HEK293 (cell line): ENCODE measurements around the gene FBLN2.

Experiments used
- CTCF ChIA-PET: fragments of 350-600 bp; formaldehyde crosslinking; extraction: SDS; loops from one replicate; lab custom pipeline; 2021; ENCODE audit warnings: antibody characterized with exemption; lab: Yijun Ruan, JAX
- POLR2A ChIA-PET: fragments of 300-600 bp; formaldehyde crosslinking; extraction: SDS; loops from one replicate; lab custom pipeline; 2020; ENCODE audit warnings: antibody characterized with exemption, inconsistent platforms; lab: Yijun Ruan, JAX
- H3K27ac ChIP-seq: fragments of 200-500 bp; sonication (Bioruptor generic); 2 replicates; pipeline ENCODE4 v1.5.1; 2014; ENCODE audit warnings: low read depth, low read length, control low read depth, inconsistent platforms; ENCODE audit errors: extremely low read depth
- H3K36me3 ChIP-seq, 2 experiments: fragments of 200-500 bp in 1 of 2; sonication (Bioruptor generic) in 1 of 2; 1 replicate in 1 of 2; 2 replicates in 1 of 2; pipeline ENCODE4 v1.5.1; 2014 to 2017; ENCODE audit warnings: inconsistent platforms in 2 of 2, low read length in 2 of 2; ENCODE audit not compliant: control insufficient read depth in 2 of 2, insufficient read depth in 1 of 2
- H3K4me1 ChIP-seq: fragments of 200-500 bp; sonication (Bioruptor generic); 2 replicates; pipeline ENCODE4 v1.5.1; 2014; ENCODE audit warnings: mild to moderate bottlenecking, low read length, inconsistent platforms; ENCODE audit not compliant: control insufficient read depth, insufficient read depth
- H3K4me3 ChIP-seq: 2 replicates; pipeline ENCODE4 v1.5.1; 2011; ENCODE audit warnings: low read depth, mild to moderate bottlenecking, control low read depth, low read length, moderate library complexity
- H3K9me3 ChIP-seq: fragments of 200-500 bp; sonication (Bioruptor generic); 2 replicates; pipeline ENCODE4 v1.5.1; 2014; ENCODE audit warnings: low read depth, low read length, inconsistent platforms; ENCODE audit not compliant: control insufficient read depth, insufficient read depth
- HOXC10 ChIP-seq: sonication (generic); formaldehyde crosslinking; IDR thresholded peaks from 2 replicates; pipeline ENCODE4 v1.8.1; 2023; ENCODE audit warnings: mild to moderate bottlenecking, missing genetic modification reagents
- KLF1 ChIP-seq: fragments of 450-650 bp; formaldehyde crosslinking; IDR thresholded peaks from 2 replicates; pipeline ENCODE4 v1.5.1; 2016; ENCODE audit warnings: missing biosample characterization, missing genetic modification characterization
- MYNN ChIP-seq: fragments of 450-650 bp; formaldehyde crosslinking; IDR thresholded peaks from 2 replicates; pipeline ENCODE4 v1.5.1; 2016; ENCODE audit warnings: missing biosample characterization, missing genetic modification characterization, borderline replicate concordance
- OSR2 ChIP-seq: fragments of 450-650 bp; formaldehyde crosslinking; IDR thresholded peaks from 2 replicates; pipeline ENCODE4 v1.5.1; 2016; ENCODE audit warnings: missing biosample characterization, missing genetic modification characterization
- PRDM1 ChIP-seq: fragments of 450-650 bp; formaldehyde crosslinking; IDR thresholded peaks from 2 replicates; pipeline ENCODE4; 2016; ENCODE audit warnings: missing biosample characterization, missing genetic modification characterization
- SALL2 ChIP-seq: fragments of 450-650 bp; formaldehyde crosslinking; IDR thresholded peaks from 2 replicates; pipeline ENCODE4 v1.5.0; 2017; ENCODE audit warnings: missing biosample characterization, mild to moderate bottlenecking, missing genetic modification characterization, borderline replicate concordance
- ZBTB17 ChIP-seq: fragments of 450-650 bp; formaldehyde crosslinking; IDR thresholded peaks from 2 replicates; pipeline ENCODE4 v1.5.1; 2016; ENCODE audit warnings: missing biosample characterization, missing genetic modification characterization
- ZNF121 ChIP-seq: fragments of 450-650 bp; formaldehyde crosslinking; IDR thresholded peaks from 2 replicates; pipeline ENCODE4 v1.5.1; 2016; ENCODE audit warnings: missing biosample characterization, missing genetic modification characterization
- ZNF221 ChIP-seq: fragments of 450-650 bp; formaldehyde crosslinking; IDR thresholded peaks from 2 replicates; pipeline ENCODE4 v1.5.1; 2017; ENCODE audit warnings: missing biosample characterization, missing genetic modification characterization, borderline replicate concordance
- ZNF416 ChIP-seq: fragments of 450-650 bp; formaldehyde crosslinking; IDR thresholded peaks from 2 replicates; pipeline ENCODE4 v1.5.1; 2016; ENCODE audit warnings: missing biosample characterization, missing genetic modification characterization
- ZNF423 ChIP-seq: fragments of 450-650 bp; formaldehyde crosslinking; IDR thresholded peaks from 2 replicates; pipeline ENCODE4 v1.5.1; 2016; ENCODE audit warnings: missing biosample characterization, missing genetic modification characterization
- ZNF501 ChIP-seq: fragments of 450-650 bp; formaldehyde crosslinking; IDR thresholded peaks from 2 replicates; pipeline ENCODE4 v1.5.1; 2016; ENCODE audit warnings: missing biosample characterization, missing genetic modification characterization
- ZNF76 ChIP-seq: fragments of 450-650 bp; formaldehyde crosslinking; IDR thresholded peaks from 2 replicates; pipeline ENCODE4; 2016; ENCODE audit warnings: low read depth, missing biosample characterization, missing genetic modification characterization, borderline replicate concordance
- ZNF768 ChIP-seq: fragments of 450-650 bp; formaldehyde crosslinking; IDR thresholded peaks from 2 replicates; pipeline ENCODE4 v1.5.1; 2018; ENCODE audit warnings: missing biosample characterization, mild to moderate bottlenecking, missing genetic modification characterization
- ZNF777 ChIP-seq: fragments of 450-650 bp; formaldehyde crosslinking; IDR thresholded peaks from 2 replicates; pipeline ENCODE4 v1.5.1; 2017; ENCODE audit warnings: missing biosample characterization, missing genetic modification characterization, borderline replicate concordance
- TF ChIP-seq, protein P1 (sequence below): fragments of 450-650 bp; formaldehyde crosslinking; IDR thresholded peaks from 2 replicates; pipeline ENCODE4 v1.5.1; 2017; ENCODE audit warnings: missing biosample characterization, mild to moderate bottlenecking, missing genetic modification characterization, moderate library complexity
- TF ChIP-seq, protein P2 (sequence below): fragments of 450-650 bp; formaldehyde crosslinking; IDR thresholded peaks from 2 replicates; pipeline ENCODE4 v1.5.1; 2016; ENCODE audit warnings: missing biosample characterization, missing genetic modification characterization, borderline replicate concordance
- TF ChIP-seq, protein P3 (sequence below): fragments of 450-650 bp; formaldehyde crosslinking; IDR thresholded peaks from 2 replicates; pipeline ENCODE4 v1.5.1; 2016; ENCODE audit warnings: missing biosample characterization, missing genetic modification characterization
- TF ChIP-seq, protein P4 (sequence below): fragments of 450-650 bp; formaldehyde crosslinking; conservative IDR thresholded peaks from 2 replicates; pipeline ENCODE4 v1.5.1; 2016; ENCODE audit warnings: low read depth, missing biosample characterization, missing genetic modification characterization

Gene FBLN2

DNA sequence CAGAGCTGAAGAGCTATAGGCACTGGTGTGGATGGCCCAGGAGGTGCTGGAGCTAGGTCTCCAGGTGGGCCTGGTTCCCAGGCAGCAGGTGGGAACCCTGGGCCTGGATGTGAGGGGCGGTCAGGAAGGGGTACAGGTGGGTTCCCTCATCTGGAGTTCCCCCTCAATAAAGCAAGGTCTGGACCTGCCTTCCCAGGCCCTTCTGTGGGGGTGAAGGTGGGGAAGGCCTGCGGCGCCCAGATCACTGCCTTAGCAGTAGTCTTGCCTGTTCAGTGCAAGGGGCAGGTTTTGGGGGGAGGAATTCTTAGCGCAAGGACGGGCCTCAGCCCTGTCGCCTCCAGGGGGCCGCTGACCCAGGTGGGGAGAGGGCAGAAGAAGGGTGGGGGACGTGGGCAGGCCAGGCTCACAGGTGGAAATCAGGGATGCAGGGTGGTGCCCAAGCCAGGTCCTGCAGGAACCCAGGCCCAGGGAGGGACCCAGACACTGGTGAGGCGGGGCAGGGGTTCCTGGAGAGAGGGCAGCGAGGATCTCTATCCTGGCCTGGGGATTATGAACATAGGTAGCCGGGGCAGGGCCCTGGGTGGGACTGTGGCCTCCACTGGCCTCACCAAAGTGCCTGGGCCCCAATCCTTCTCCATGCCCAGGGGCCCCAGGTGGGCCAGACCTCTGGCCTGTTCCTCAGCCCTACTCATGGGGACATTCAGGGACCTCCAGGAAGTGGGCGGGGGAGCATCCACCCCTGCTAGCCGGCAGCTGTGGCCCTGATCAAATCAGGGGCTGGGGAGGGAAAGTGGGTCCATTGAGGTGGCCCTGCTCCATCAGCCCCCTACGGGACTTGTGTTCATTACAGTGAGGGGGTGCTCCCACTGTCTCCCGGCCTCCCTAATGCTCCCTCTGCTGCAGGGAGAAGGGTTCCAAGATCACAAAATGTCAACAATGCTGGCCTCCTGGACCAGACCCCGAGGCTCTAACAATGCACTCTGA, 43.5 kb upstream of the FBLN2 start:
- ChIA-PET POLR2A (no interaction called here), CTCF (interaction anchor here (0.6 to 8.4 kb wide), 3 partner anchors 14 to 143 kb away, joined by 3 to 181 read pairs (median 20); no protein-coding TSS in a partner anchor)
- peaks cover 6% of the 10 kb centered on the region; the same call in 1 of the 2 replicates for H3K4me1 ChIP-seq
- H3K9me3 ChIP-seq: no peaks in the 10 kb centered on the region
- no peaks in the 10 kb centered on the region for H3K36me3 ChIP-seq
- no peak for TF ChIP-seq HOXC10 (CRISPR knock-in tag)
- TF ChIP-seq KLF1: no peak
- TF ChIP-seq ZNF768: no peak
- no peak for TF ChIP-seq SALL2 (tag by site-specific recombination)
- TF ChIP-seq, protein P1, sequence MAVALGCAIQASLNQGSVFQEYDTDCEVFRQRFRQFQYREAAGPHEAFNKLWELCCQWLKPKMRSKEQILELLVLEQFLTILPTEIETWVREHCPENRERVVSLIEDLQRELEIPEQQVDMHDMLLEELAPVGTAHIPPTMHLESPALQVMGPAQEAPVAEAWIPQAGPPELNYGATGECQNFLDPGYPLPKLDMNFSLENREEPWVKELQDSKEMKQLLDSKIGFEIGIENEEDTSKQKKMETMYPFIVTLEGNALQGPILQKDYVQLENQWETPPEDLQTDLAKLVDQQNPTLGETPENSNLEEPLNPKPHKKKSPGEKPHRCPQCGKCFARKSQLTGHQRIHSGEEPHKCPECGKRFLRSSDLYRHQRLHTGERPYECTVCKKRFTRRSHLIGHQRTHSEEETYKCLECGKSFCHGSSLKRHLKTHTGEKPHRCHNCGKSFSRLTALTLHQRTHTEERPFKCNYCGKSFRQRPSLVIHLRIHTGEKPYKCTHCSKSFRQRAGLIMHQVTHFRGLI (tag by site-specific recombination): no peak
- no peak for TF ChIP-seq ZNF76 (tag by site-specific recombination)
- no peak for TF ChIP-seq PRDM1 (tag by site-specific recombination)
- no peak for TF ChIP-seq ZBTB17 (tag by site-specific recombination)
- TF ChIP-seq ZNF416 (tag by site-specific recombination): no peak
- no peak for TF ChIP-seq ZNF423 (tag by site-specific recombination)
- no peak for TF ChIP-seq ZNF777 (tag by site-specific recombination)
- H3K4me3 ChIP-seq: no peak overlapping the region
- no peak overlapping the region for H3K27ac ChIP-seq

DNA sequence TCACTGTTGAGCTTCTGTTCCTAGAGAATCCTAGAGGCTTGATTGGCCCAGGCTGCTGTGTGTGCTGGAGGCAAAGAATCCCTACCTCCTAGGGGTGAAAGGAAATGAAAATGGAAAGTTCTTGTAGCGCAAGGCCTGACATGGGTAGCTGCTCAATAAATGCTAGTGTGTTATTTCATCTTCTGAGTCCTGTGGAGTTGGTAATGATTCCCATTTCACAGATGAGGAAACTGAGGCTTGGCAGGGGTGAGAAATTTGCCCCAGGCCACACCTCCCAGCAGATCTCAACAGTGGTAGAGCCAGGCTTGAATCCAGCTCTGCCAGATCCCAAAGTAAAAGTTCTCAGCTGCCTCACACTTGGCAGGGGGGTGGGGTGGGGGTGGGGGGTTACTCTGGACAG, 42.7 kb upstream of the FBLN2 start:
- POLR2A ChIA-PET: no interaction called here
- no peak overlapping the region for H3K4me3 ChIP-seq
- no peaks in the 10 kb centered on the region for H3K36me3 ChIP-seq
- CTCF ChIA-PET: interaction anchor here (1.0 to 3.4 kb wide), 2 partner anchors 140 to 143 kb away, joined by 4 to 20 read pairs; no protein-coding TSS in a partner anchor
- H3K9me3 ChIP-seq: no peaks in the 10 kb centered on the region
- H3K4me1 ChIP-seq: peaks cover 6% of the 10 kb centered on the region; the same call in 1 of the 2 replicates
- no peak overlapping the region for H3K27ac ChIP-seq
- no peak for TF ChIP-seq ZNF121
- TF ChIP-seq, protein P2, sequence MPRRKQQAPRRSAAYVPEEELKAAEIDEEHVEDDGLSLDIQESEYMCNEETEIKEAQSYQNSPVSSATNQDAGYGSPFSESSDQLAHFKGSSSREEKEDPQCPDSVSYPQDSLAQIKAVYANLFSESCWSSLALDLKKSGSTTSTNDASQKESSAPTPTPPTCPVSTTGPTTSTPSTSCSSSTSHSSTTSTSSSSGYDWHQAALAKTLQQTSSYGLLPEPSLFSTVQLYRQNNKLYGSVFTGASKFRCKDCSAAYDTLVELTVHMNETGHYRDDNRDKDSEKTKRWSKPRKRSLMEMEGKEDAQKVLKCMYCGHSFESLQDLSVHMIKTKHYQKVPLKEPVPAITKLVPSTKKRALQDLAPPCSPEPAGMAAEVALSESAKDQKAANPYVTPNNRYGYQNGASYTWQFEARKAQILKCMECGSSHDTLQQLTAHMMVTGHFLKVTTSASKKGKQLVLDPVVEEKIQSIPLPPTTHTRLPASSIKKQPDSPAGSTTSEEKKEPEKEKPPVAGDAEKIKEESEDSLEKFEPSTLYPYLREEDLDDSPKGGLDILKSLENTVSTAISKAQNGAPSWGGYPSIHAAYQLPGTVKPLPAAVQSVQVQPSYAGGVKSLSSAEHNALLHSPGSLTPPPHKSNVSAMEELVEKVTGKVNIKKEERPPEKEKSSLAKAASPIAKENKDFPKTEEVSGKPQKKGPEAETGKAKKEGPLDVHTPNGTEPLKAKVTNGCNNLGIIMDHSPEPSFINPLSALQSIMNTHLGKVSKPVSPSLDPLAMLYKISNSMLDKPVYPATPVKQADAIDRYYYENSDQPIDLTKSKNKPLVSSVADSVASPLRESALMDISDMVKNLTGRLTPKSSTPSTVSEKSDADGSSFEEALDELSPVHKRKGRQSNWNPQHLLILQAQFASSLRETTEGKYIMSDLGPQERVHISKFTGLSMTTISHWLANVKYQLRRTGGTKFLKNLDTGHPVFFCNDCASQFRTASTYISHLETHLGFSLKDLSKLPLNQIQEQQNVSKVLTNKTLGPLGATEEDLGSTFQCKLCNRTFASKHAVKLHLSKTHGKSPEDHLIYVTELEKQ (tag by site-specific recombination): no peak
- TF ChIP-seq ZBTB17 (tag by site-specific recombination): no peak
- no peak for TF ChIP-seq OSR2
- no peak for TF ChIP-seq ZNF221 (tag by site-specific recombination)
- TF ChIP-seq MYNN (tag by site-specific recombination): no peak
- TF ChIP-seq, protein P3, sequence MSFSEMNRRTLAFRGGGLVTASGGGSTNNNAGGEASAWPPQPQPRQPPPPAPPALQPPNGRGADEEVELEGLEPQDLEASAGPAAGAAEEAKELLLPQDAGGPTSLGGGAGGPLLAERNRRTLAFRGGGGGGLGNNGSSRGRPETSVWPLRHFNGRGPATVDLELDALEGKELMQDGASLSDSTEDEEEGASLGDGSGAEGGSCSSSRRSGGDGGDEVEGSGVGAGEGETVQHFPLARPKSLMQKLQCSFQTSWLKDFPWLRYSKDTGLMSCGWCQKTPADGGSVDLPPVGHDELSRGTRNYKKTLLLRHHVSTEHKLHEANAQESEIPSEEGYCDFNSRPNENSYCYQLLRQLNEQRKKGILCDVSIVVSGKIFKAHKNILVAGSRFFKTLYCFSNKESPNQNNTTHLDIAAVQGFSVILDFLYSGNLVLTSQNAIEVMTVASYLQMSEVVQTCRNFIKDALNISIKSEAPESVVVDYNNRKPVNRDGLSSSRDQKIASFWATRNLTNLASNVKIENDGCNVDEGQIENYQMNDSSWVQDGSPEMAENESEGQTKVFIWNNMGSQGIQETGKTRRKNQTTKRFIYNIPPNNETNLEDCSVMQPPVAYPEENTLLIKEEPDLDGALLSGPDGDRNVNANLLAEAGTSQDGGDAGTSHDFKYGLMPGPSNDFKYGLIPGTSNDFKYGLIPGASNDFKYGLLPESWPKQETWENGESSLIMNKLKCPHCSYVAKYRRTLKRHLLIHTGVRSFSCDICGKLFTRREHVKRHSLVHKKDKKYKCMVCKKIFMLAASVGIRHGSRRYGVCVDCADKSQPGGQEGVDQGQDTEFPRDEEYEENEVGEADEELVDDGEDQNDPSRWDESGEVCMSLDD (tag by site-specific recombination): no peak
- TF ChIP-seq, protein P4, sequence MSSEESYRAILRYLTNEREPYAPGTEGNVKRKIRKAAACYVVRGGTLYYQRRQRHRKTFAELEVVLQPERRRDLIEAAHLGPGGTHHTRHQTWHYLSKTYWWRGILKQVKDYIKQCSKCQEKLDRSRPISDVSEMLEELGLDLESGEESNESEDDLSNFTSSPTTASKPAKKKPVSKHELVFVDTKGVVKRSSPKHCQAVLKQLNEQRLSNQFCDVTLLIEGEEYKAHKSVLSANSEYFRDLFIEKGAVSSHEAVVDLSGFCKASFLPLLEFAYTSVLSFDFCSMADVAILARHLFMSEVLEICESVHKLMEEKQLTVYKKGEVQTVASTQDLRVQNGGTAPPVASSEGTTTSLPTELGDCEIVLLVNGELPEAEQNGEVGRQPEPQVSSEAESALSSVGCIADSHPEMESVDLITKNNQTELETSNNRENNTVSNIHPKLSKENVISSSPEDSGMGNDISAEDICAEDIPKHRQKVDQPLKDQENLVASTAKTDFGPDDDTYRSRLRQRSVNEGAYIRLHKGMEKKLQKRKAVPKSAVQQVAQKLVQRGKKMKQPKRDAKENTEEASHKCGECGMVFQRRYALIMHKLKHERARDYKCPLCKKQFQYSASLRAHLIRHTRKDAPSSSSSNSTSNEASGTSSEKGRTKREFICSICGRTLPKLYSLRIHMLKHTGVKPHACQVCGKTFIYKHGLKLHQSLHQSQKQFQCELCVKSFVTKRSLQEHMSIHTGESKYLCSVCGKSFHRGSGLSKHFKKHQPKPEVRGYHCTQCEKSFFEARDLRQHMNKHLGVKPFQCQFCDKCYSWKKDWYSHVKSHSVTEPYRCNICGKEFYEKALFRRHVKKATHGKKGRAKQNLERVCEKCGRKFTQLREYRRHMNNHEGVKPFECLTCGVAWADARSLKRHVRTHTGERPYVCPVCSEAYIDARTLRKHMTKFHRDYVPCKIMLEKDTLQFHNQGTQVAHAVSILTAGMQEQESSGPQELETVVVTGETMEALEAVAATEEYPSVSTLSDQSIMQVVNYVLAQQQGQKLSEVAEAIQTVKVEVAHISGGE (tag by site-specific recombination): no peak
- no peak for TF ChIP-seq ZNF501 (tag by site-specific recombination)
